PFSK-1 (cell line): ENCODE measurements around the gene CHID1.

ENCODE experiments used
- FOXP2 ChIP-seq: optimal IDR thresholded peaks from 2 replicates; pipeline ENCODE3; 2011; ENCODE audit warnings: borderline replicate concordance, control low read depth, inconsistent platforms; ENCODE audit not compliant: insufficient read depth; ENCODE audit errors: extremely low read length, extremely low read depth
- POLR2AphosphoS5 ChIP-seq: IDR thresholded peaks from 2 replicates; pipeline ENCODE4 v1.6.1; 2012; ENCODE audit warnings: low read depth, mild to moderate bottlenecking, control low read depth, low read length, moderate library complexity
- REST ChIP-seq, 2 experiments: IDR thresholded peaks; 2 replicates each; pipeline versions ENCODE4 v1.6.1 to v1.8.0; 2011 to 2012; ENCODE audit warnings: low read depth in 2 of 2, low read length in 2 of 2, control low read depth in 1 of 2, inconsistent platforms in 1 of 2, mild to moderate bottlenecking in 1 of 2, moderate library complexity in 1 of 2; ENCODE audit not compliant: insufficient read depth in 1 of 2
- SIN3A ChIP-seq: IDR thresholded peaks from 2 replicates; pipeline ENCODE4 v1.6.1; 2012; ENCODE audit warnings: mild to moderate bottlenecking, low read length, moderate library complexity, borderline replicate concordance; ENCODE audit not compliant: insufficient read depth
- TAF1 ChIP-seq: IDR thresholded peaks from 2 replicates; pipeline ENCODE4 v1.6.1; 2012; ENCODE audit warnings: low read length, control low read depth, borderline replicate concordance; ENCODE audit not compliant: insufficient read depth

Gene CHID1

GRCh38 chr11:860234-861104, 50.1 kb downstream of the CHID1 start:
- TF ChIP-seq TAF1 (no peak), POLR2AphosphoS5 (peak; percentile 26; the same call in 1 of the 2 replicates), FOXP2 (no peak), REST (IDR thresholded peaks at IDR 0.05; ENCODE audit: insufficient read depth in 1 of 2, low read depth in 2 of 2, low read length in 2 of 2) (no peak)

- TF ChIP-seq TAF1 (no peak), SIN3A (no peak), REST (IDR thresholded peaks at IDR 0.05; ENCODE audit: insufficient read depth in 1 of 2, low read depth in 2 of 2, low read length in 2 of 2) (no peak), FOXP2 (no peak), POLR2AphosphoS5 (no peak)
Measured at GRCh38 chr11:859394-860131, 51.0 kb downstream of the CHID1 start.

GRCh38 chr11:858762-859339, 51.8 kb downstream of the CHID1 start:
- no peak for TF ChIP-seq SIN3A
- no peak for TF ChIP-seq TAF1

- TF ChIP-seq REST (IDR thresholded peaks at IDR 0.05; ENCODE audit: insufficient read depth in 1 of 2, low read depth in 2 of 2, low read length in 2 of 2) (peak in 1 of 2 experiments; percentile 61; a peak in 1 of 4 replicates), SIN3A (no peak), FOXP2 (no peak), TAF1 (no peak), POLR2AphosphoS5 (no peak)
Measured at GRCh38 chr11:858053-858761, 52.4 kb downstream of the CHID1 start.

GRCh38 chr11:856397-856796, 54.2 kb downstream of the CHID1 start:
- TF ChIP-seq REST (IDR thresholded peaks at IDR 0.05; ENCODE audit: insufficient read depth in 1 of 2, low read depth in 2 of 2, low read length in 2 of 2): no peak
- no peak for TF ChIP-seq TAF1
- no peak for TF ChIP-seq POLR2AphosphoS5
- no peak for TF ChIP-seq SIN3A
- no peak for TF ChIP-seq FOXP2
